HG02678 (cell line): Measurements from ENCODE around the gene MEIOSIN.

Experiments used
- ATAC-seq: cut with Tn5 transposase; IDR thresholded peaks from one replicate; pipeline ENCODE4 v1.9.1; 2021; ENCODE audit warnings: mild to moderate bottlenecking, moderate library complexity; ENCODE audit not compliant: unreplicated experiment

Gene MEIOSIN

DNA sequence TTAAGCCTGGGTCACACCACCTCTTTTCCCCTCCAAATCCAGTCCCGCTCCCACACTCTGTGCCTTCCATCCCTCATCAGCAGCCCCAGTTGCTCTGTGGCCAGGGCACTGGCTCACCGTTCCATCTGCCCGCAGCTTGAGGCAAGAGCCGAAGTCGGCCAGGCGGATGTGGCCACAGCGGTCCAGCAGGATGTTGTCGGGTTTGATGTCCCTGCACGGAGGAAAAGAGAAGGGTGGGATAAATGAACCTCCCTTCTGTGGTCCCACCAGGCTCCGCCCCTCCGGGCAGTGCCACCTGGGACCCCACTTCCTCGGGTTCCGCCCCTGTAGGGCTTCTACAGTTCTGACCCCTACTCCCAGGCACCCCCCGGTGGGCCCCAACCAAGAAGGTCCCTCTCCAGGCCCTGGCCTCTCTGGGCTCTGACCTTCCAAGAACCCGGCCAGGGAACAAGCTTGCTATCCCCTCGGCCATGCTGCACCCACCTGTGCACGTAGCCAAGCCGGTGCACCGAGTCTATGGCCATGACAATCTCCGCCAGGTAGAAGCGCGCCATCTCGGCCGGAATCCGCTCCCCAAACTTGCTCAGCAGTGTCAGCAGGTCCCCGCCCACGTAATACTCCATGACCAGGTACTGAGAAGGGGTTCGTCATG is 44.9 kb downstream of the MEIOSIN start:
- ATAC-seq = no peak

DNA sequence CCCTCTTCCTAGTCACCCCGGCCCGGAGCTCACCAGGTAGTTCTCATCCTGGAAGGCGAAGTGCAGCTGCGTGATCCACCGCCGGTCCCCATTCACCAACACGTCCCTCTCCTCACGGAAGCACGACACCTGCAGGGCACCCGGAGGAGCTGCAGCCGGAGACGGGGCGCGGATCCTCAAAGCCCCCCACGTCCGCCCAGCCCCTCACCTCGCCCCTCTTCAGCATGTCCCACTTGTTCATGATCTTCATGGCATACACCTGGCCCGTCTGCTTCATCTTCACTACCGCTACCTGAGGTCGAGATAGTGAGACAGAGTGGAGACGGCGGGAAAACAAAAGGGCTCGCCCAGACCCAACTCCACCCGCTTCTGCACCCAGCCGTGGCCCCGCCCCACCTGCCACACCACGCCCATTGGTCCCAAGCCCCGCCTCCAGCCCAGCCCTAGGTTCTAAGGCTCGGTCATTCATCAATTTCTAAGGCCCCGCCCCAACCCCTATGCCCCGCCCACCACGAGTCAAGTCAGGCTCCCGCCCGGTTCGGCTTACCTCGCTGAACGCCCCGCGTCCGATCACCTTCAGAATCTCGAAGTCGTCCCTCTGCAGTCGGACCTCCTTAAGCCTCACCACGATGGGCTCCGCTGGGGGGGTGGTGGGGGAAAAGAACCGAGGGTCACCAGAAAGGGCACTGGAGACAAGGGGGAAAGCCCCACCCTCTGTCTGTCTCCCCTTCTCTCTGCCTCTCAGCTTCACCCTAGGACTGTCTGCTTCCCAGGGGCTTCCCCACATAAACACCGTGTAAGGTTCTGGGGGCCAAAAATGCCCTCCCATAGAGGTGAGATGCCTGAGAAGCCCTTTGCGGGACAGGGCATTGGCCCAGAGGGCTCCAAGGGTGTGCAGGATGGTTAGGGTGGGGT is 46.2 kb downstream of the MEIOSIN start:
- peak; percentile 83 for ATAC-seq

DNA sequence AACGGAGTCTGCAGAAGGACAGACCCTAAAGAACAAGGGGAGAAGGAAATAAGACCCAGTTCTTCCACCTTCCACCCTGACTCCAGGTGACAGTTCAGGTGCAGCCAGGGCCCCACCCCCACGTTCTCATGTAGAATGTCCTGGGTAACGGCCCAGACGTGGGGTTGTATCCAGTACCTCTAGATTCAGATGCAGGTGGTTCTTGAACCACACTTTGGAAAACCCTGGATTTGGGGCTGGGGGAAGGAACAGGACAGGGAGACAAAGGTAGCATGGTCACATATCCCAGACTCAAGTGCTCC is 46.9 kb downstream of the MEIOSIN start:
- no peak for ATAC-seq

DNA sequence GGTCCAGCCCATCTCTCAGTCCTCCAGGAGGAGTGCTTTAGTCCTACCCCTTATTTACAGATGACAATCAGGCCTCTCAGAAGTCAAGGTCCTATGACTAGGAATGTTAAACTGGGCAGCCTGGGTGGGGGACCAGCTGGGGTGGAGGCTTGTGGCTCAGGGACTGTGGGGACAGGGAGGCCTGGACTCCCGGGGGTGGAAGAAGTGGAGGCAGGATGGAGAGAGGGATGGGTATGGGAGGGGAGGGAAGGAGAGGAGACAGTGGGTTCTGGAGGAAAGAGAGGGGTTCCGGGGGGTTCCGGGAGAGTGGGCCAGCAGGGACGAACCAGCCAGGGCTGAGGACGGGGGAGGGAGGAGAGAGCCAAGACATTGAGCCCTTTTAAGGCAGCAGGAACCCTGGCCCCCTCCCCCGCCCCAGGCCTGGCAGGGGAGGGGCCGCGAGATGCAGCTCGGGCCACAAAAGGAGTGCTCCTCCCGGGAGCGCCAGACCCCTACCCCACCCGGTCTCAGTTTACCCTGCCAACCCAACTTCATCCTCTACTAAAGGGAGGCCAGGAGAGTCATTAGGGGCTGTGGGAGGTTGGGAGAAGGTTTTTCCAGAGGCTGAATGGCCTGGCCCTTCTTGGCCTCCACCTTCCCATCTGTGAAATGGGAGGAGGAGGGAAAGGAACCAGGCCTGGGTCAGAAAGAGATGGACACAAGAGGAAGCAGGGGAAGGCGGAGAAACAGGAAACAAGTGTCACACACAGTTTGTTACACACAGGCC is 47.4 kb downstream of the MEIOSIN start:
- ATAC-seq = no peak

DNA sequence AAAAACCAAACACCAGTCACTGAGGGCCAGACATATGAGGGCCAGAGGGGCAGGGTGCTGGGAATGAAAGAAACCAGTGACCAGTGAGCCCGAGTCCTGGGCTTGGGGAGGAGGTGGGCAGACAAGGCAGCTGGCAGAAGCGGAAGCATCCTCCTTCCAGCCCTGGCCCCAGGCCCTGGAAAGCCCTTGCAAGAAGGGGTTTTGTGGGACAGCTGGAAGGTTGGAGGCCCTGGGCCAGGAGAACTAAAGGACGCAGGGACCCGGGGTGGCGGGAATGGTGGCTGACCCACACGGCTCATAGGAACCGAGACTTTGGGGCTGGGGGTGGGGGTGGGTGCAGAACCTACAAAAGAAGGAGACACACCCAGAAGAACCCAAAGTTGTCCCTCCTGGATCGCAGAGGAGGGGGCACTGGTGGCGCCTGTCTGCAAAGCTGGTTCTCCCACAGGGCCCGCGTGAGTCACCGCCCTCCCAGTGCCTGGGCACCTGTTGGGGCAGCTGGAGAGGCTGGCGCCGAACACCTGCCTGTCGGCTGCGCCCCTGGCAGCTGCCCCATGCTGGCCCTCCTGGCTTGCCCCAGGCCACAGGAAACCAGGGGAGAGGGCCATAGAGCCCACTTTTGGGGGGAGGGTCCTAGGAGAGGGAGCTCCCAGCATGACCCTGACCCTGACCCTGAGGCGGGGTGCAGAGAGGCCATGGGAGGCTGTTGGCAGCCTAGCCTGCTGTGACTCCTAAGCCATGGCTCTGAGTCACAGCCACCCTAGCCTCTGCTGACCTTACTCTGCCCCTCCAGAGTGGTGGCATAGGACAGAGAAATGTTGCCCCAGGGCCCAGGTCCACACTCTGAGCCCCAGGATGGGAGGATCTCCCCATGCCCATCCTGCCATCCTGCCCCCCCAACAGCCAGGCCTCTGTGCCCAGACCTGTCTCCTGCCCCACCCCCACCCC is 48.2 kb downstream of the MEIOSIN start:
- no peak for ATAC-seq

DNA sequence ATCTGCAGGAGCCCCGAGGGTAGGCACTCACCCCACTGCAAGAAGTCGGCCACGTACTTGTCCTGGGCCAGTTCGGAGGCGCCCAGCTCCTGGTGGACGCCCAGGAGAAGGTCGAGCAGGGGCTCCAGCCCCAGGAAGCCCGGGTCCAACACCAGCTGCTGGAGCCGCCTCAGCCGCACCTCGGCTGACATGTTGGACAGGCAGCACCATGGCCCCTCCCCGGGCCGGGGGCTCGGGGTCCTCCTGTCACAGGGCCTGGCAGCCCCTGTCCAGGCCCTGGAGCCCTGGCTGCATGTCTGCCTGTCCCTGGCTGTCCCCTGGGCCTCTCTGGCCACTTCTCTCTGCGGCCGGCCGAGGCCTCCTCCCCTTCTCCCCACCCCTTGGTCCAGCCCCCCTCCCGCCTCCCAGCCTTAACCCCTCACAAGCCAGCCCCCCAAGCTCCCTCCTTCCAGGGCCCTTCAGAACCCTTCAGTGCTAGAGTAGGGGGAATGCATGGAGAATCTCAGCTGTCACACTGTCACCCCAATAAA is 49.0 kb downstream of the MEIOSIN start, which contains the start of gene DMPK:
Gene DMPK, minus strand, starts transcription at position 329 of the 530 bp plus-strand sequence. Its CDS starts 138 bp downstream, at position 191.
- ATAC-seq = no peak

DNA sequence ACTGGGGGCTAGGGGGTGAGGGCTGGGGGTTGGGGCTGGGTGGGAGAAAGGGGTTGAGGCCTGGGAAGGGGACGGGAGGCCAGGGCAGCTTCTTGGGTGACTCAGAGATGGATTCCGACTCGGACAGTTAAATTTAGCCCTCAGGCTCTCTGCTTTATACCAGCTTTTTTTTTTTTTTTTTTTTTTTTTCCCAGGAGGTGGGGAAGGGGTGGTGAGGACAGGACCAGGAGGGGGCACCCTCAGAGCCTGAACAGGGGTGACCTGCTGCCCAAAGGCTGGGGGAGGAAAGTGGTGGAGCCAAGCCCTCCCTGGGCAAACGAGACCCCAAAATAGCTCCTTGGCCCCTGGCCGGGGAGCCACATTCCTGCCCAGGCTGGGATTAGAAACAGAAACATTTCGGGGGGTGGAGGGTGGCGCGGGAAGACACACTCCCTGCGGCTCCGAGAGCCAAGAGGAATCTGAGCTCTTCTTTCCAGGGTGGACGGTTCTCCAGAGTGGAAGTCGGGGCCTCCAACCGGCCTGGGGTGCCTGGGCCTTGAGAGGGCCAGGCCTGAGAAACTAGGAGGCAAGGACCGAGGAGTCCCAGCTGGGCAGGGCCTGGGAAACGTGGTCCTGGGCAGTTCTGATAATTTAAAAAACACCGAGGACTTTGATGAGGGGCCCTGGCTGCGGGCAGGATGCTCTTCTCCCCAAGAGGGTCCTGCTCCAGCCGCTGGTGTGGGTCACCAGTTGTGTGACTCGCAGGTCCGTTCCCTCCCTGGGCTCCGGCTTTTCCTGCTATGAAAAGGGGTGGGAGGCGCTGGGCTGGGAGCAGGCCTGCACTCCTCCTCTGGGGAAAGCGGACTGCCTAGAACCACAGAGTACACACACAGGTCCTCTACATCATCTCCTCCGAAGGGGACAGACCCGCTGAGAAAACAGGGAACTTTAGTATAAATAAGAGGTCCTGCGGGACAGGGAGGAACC is 49.9 kb downstream of the MEIOSIN start:
- no peak for ATAC-seq

DNA sequence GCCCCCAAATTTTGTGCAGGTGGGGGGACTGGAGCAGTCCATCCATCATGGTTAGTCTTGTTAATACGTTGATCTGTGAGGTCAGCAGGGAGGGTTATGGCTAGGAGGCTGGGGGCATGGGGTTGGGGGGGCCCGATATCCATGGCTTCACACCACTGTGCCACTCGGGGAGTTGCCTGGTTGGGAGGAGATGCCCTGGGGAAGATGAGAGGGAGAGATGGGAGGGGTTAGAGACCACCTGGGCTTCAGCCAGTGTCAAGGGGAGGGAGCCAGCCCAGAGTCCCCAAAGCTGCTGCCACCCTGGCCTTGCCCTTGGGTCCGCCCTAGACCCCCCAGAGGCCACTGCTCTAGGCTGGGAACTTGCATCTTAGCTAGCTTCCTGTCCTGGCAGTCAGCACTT is 50.9 kb downstream of the MEIOSIN start:
- no peak for ATAC-seq

DNA sequence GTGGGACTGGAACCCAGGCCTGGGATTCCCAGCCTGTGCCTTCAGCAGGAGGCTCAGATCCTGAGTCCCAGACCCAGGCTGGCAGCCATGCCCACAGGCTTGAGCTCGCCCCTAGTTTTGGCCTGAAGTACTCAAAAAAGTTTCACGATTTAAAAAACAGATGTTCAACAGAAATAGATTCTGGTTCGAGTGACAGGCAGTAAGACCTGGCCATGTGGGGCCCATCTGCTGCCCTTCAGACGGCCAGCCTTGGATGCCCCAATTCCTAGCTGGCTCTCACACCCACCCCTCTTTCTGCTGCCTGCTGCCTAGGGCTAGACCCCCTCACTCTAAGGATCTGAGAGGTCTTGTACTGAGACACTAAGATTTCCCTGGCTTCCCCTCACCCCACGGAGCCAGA is 51.9 kb downstream of the MEIOSIN start:
- ATAC-seq = no peak

DNA sequence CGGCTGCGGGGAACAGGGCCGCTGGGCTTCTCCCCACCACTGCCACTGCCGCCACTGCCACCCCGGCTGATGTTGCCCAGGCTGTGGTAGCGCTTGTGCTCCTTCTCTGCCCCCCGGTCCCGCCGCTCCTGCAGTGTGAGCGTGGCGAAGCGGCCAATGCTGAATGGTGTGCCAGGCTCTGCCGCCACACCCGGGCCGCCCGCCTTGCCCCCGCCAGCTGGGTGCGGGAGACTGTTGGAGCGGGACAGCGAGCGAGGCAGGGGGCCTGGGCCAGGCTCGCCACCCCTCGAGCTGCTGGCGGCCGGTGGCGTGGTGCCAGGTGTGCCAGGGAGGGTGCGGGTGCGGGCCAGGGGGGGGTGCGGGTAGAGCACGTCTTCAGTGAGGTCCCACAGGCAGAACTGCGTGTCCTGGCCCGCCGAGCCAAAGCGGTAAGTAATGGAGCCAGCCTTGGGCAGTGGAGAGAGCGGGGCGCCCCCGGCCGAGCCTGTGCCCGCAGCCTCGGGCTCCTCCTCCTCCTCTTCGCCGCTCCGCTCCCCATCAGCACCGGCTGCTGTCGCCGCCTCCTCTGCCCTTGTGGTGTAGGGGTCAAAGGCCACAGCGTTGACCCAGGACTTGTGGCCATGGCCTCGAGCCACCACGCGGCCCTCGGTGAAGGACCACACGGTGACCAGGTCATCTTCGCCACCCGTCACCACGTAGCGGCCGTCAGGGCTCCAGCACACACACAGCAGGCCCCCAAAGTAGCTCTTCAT is 52.7 kb downstream of the MEIOSIN start:
- no peak for ATAC-seq

DNA sequence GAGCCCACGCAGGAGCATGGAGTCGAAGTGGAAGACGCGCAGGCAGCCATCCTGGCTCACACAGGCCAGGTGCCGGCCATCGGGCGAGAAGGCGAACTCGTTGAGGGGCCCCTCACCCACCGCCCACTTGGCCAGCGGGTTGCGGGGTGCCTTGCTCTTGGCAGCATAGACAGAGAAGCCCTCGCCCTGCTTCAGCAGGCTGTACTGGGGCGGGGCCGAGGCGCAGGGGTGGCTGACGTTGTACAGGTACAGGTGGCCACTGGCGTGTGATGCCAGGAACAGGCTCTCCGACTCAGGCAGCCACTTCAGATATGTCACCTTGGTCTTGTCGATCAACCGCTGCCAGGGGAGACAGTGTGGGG is 53.3 kb downstream of the MEIOSIN start:
- no peak for ATAC-seq

DNA sequence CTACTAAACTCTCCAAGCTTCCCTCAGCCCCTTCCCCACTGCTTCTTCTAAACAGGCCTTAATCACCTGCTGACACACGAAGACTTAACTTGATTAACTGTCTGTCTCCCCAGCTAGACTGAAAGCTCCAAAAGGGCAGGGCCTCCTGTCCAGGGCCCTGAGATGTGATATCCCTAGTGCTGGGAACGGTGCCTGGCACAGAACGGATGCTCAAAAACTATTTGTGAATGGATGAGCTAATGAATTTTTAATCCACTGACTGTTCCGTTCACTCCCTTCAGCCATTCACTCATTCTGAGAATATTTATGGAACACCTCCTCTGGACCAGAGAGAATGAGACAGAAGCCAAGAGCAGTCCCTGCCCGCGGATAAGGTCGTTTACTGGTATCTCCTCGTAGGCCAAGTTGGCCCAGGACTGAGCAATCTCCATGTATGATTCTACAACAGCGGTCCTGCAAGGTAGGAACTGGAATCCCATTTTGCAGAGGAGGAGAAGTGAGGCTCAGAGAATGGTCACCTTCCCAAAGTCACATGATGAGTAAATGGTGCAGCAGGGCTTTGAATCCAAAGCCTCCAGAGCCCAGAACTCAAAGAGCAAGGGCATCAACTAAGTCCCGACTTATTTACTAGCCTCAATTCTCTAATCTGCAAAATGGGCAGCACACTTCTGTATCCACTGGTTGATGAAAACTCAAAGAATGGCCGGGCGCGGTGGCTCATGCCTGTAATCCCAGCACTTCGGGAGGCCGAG is 56.0 kb downstream of the MEIOSIN start:
- ATAC-seq = no peak

DNA sequence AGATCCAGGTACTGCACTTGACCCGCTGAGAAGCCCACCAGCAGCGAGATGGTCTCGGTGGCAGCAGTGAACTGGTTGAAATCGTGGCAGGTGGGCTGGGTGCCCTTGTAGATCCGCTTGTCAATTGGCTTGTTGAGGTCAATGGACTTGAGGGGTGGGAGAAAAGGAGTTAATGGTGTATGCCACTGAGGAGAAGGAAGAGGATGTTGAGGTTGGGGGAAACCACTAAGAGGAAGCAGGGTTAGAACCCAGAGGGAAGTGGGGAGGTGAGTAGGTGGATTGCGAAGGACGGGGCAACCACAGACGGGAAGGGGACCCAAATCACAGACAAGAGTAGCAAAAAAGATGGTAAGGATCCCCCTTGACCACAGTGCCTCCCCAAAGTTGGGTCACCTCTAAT is 57.7 kb downstream of the MEIOSIN start:
- ATAC-seq = no peak

DNA sequence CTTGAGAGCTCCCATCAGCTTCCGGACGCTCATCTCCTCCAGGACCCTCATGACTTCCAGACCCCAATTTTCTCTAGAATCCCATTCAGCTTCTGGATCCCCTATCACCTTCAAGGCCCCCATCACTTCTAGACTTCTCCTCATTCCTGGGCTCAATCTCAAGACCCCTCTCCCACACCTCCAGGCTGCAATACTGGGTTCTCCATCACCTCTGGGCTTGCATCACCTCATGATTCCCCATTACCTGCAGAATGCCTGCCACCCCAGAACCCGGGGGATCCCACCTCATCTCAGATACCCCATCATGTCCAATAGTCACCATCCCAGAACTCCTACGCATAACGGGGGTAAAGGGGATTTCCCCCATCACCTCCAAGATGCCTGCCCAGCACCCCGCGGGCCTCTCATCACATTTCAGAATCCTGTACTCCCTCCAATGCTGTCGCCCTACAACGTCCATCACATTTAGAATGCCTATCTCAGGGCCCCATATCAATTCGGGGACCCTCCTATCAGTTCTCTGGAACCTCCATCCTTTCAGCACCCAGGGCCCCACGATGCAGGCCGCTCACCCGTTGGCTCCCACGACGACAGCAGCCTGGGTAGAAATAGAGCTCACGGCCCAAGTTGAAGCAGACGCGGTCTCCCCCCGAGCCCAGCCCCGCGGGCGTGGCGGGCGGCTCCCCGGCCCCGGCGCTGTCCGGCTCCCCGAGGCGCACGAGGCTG is 58.7 kb downstream of the MEIOSIN start:
- ATAC-seq = peak; percentile 6

DNA sequence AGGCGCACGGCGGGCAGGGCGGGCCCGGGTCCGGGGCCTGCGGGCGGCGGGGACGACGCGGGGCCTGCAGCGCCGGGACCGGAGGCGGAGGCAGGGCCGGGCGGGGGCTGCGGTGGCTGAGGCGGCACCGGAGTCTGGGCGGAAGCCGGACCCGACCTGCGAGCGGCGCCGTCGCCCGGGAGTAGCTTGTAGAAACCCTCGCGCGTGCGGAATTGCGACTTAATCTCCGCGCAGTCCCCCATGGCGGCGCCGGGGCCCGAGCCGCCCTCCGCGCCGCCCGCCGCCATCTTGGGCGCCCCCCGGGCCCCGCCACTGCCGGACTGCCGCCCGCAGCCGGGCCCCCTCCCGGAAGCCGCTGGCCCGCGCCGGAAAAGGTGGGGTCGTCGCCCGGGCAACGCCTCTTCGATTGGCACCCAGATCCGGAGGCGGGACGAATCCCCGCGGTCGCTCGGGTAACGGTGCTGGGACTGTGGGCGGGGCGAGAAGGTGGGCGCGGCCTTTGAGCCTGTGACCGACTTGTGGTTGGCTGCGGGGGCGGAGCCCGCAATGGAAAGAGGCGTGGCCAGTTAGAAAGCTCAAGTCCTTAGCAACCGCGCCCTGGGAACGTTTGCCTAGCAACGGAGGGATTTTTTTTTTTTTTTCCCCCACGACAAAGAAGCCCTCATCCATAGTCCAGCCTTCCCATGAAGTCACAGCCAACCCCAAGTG is 59.4 kb downstream of the MEIOSIN start, which contains the start of gene DMWD:
Gene DMWD, minus strand, starts transcription at position 376 of the 708 bp plus-strand sequence. Its CDS starts 89 bp downstream, at position 287.
- peak; percentile 96 for ATAC-seq

DNA sequence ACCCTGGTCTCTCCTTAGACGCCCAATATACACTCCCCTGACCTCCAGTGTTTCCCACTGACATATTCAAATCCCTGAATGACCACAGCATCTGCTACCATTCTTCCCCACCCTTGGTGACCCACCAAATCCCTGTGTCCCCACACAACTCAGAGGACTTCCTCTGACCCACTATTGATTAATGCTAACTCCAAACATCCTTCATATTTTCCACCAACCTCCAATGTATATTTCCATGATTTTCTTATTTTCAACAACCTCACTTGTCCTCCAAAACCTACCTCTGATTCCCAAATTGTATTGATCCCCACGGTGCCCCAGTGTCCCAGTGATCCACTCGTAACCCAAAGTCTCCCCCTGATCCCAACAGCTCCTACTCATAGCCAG is 59.9 kb downstream of the MEIOSIN start:
- ATAC-seq = no peak
